Motor neuron (in vitro differentiated cells): Measurements from ENCODE around the gene TALDO1. TPM values are rescaled to one million over a fixed set of nuclear protein-coding genes. Genes with fewer than 3 reads are reported as not detected.
A peak's percentile ranks its signal among the peaks of the same experiment; 100 is the strongest.

Experiments used
- ATAC-seq, 8 experiments: fragments of 200-7000 bp; cut with Tn5 transposase; replicated peaks in 6 of 8; 2 replicates each; pipeline ENCODE4 v1.8.0; 2021; ENCODE audit warnings: mild to moderate bottlenecking in 8 of 8, moderate library complexity in 8 of 8
- H3K27ac ChIP-seq, 2 donors: fragments of 250-450 bp; sonication (Bioruptor Pico); 2 replicates each; pipeline ENCODE4 v1.9.0; 2021; ENCODE audit warnings: antibody characterized with exemption in 2 of 2, mild to moderate bottlenecking in 2 of 2, moderate library complexity in 1 of 2
- H3K4me1 ChIP-seq, 2 donors: fragments of 250-450 bp; sonication (Bioruptor Pico); replicated peaks in 1 of 2; 2 replicates each; pipeline ENCODE4 v1.6.1; 2021; ENCODE audit warnings: antibody characterized with exemption in 2 of 2, mild to moderate bottlenecking in 2 of 2, moderate library complexity in 1 of 2
- H3K4me3 ChIP-seq, 5 donors: fragments of 250-450 bp; sonication (Bioruptor Pico); 2 replicates each; pipeline ENCODE4 v1.9.0; 2021; ENCODE audit warnings: antibody characterized with exemption in 5 of 5, mild to moderate bottlenecking in 5 of 5, moderate library complexity in 4 of 5
- WGBS, 10 experiments: fragments of 450-650 bp; shearing (Covaris generic); methylation state at CpG; one replicate each; pipeline ENCODE4 v1.0.0; 2022; 5-methylcytosine and 5-hydroxymethylcytosine counted together
- in situ Hi-C, 9 experiments: fragments of 400-800 bp; cut with MboI; loops; one replicate each; pipeline ENCODE4 v1.15.0; 2021; ENCODE audit warnings: low sequenced_read_pairs in 9 of 9, low pct_unique_long_range_greater_than_20kb in 2 of 9; ENCODE audit not compliant: unreplicated experiment in 9 of 9
- total RNA-seq, 8 experiments: library from RNA; unstranded; fragments of 300-600 nt; gene quantifications; 2 replicates each; pipeline versions ENCODE4 v1.2.3 to v1.2.4, GENCODE V29; 2022

TALDO1 gene
- total RNA-seq, 8 experiments from 2014 or later, result 62.3 to 304 (median 94.6) TPM

GRCh38 chr11:808427-809286, 61.4 kb downstream of the TALDO1 start:
- 0 to 100% (median 69%) methylated on average over 1 to 6 of the region's 36 CpGs; no CpG with 5 or more reads in 1 of the 10 experiments for WGBS, 10 experiments
- Histone ChIP-seq H3K27ac (peak overlapping the region; percentile 100), H3K4me3 (peak overlapping the region; percentile 61 to 90 (median 79)), H3K4me1 (peaks cover 27 to 29% of the 10 kb centered on the region in 2 donors)
- in situ Hi-C loops, result no loop called here
- peak in 7 of 8 experiments; percentile 53 to 72 (median 64) for ATAC-seq

GRCh38 chr11:809287-810039, 62.2 kb downstream of the TALDO1 start, which contains the start of gene RPLP2:
TSS of gene RPLP2 (plus strand) at chr11:809967. CDS start at chr11:810235, 268 bp downstream.
- in situ Hi-C loops, result no loop called here
- WGBS, 10 experiments, result 0% methylated on average over 2 to 8 of the region's 81 CpGs; no CpG with 5 or more reads in 7 of the 10 experiments
- peak within 1 kb of the TSS; percentile 61 to 90 (median 79) for H3K4me3 ChIP-seq
- H3K27ac ChIP-seq, result peak within 1 kb of the TSS; percentile 100
- peak; percentile 73 to 88 (median 85) for ATAC-seq
- H3K4me1 ChIP-seq, result peaks cover 19 to 22% of the 10 kb centered on the region in 2 donors

GRCh38 chr11:810040-810567, 62.8 kb downstream of the TALDO1 start:
- in situ Hi-C loops, result no loop called here
- peak in 3 of 8 experiments; percentile 0 for ATAC-seq
- Histone ChIP-seq H3K27ac (peak overlapping the region; percentile 100), H3K4me3 (peak overlapping the region; percentile 61 to 90 (median 79)), H3K4me1 (peaks cover 16 to 18% of the 10 kb centered on the region in 2 donors)
- WGBS, 10 experiments, result 0% methylated on average over 1 to 7 of the region's 55 CpGs; no CpG with 5 or more reads in 6 of the 10 experiments

- in situ Hi-C loops, result no loop called here
- peaks cover 15 to 16% of the 10 kb centered on the region in 2 donors for H3K4me1 ChIP-seq
- no peak overlapping the region for H3K27ac ChIP-seq
- H3K4me3 ChIP-seq, result peak overlapping the region in 1 of 5 donors; percentile 85
- WGBS, 10 experiments, result 47 to 100% (median 73%) methylated on average over 2 to 12 of the region's 14 CpGs; no CpG with 5 or more reads in 3 of the 10 experiments
- ATAC-seq, result peak in 1 of 8 experiments; percentile 1
Observed at GRCh38 chr11:811446-812245, 64.4 kb downstream of the TALDO1 start.

GRCh38 chr11:812390-812789, 65.1 kb downstream of the TALDO1 start:
- no peak overlapping the region for H3K4me3 ChIP-seq
- WGBS, 10 experiments, result 100% methylated on average over 1 of the region's 3 CpGs; no CpG with 5 or more reads in 7 of the 10 experiments
- H3K27ac ChIP-seq, result no peak overlapping the region
- H3K4me1 ChIP-seq, result peaks cover 15 to 16% of the 10 kb centered on the region in 2 donors
- no peak for ATAC-seq
- in situ Hi-C loops, result no loop called here

- Histone ChIP-seq H3K4me1 (peaks cover 13 to 16% of the 10 kb centered on the region in 2 donors), H3K27ac (no peak overlapping the region), H3K4me3 (no peak overlapping the region)
- no peak for ATAC-seq
- 79 to 100% (median 93%) methylated on average over 1 to 4 of the region's 6 CpGs; no CpG with 5 or more reads in 4 of the 10 experiments for WGBS, 10 experiments
- in situ Hi-C loops, result no loop called here
Observed at GRCh38 chr11:813072-813455, 65.8 kb downstream of the TALDO1 start.

GRCh38 chr11:813456-814096, 66.3 kb downstream of the TALDO1 start:
- Histone ChIP-seq H3K4me3 (no peak overlapping the region), H3K4me1 (peaks cover 10 to 12% of the 10 kb centered on the region in 2 donors), H3K27ac (no peak overlapping the region)
- in situ Hi-C loops, result no loop called here
- WGBS, 10 experiments, result 50 to 80% (median 60%) methylated on average over 1 to 5 of the region's 9 CpGs; no CpG with 5 or more reads in 6 of the 10 experiments
- no peak for ATAC-seq

Other genes with a start within 250 kb of the TALDO1 start
- gene RNH1, start 240.2 kb upstream of the TALDO1 start, total RNA-seq, result 100 to 1,000 TPM in 4 of 8 experiments, 10 to 100 TPM in 4; 55.8 to 181 (median 94.8) TPM
- 10 to 100 TPM; 38.5 to 96.1 (median 57.2) TPM for gene HRAS, start 211.9 kb upstream of the TALDO1 start, total RNA-seq
- gene LRRC56, start 209.9 kb upstream of the TALDO1 start, total RNA-seq, result 1 to 10 TPM in 6 of 8 experiments, under 1 TPM in 2; 0.75 to 7.6 (median 1.8) TPM
- 1 to 10 TPM in 4 of 8 experiments, under 1 TPM in 4; 0.29 to 5.4 (median 0.88) TPM for gene LMNTD2, start 186.7 kb upstream of the TALDO1 start, total RNA-seq
- 10 to 100 TPM in 1 of 8 experiments, 1 to 10 TPM in 7; 4.6 to 10.4 (median 7.0) TPM for gene RASSF7, start 186.5 kb upstream of the TALDO1 start, total RNA-seq
- 10 to 100 TPM; 11.9 to 32.0 (median 16.0) TPM for gene PHRF1, start 171.0 kb upstream of the TALDO1 start, total RNA-seq
- gene IRF7, start 131.5 kb upstream of the TALDO1 start, total RNA-seq, result 10 to 100 TPM; 10.2 to 27.9 (median 17.0) TPM
- gene CDHR5, start 122.5 kb upstream of the TALDO1 start, total RNA-seq, result 1 to 10 TPM in 3 of 8 experiments, under 1 TPM in 5; 0.31 to 1.3 (median 0.51) TPM
- not detected for gene SCT, start 120.3 kb upstream of the TALDO1 start, total RNA-seq
- gene DRD4, start 110.2 kb upstream of the TALDO1 start, total RNA-seq, result 1 to 10 TPM in 1 of 8 experiments, under 1 TPM in 4, not detected in 3; 0.22 to 1.8 (median 0.93) TPM
- 10 to 100 TPM; 38.5 to 81.6 (median 54.3) TPM for gene DEAF1, start 52.2 kb upstream of the TALDO1 start, total RNA-seq
- 10 to 100 TPM; 11.8 to 47.1 (median 20.9) TPM for gene TMEM80, start 51.6 kb upstream of the TALDO1 start, total RNA-seq
- 10 to 100 TPM in 3 of 8 experiments, 1 to 10 TPM in 5; 1.2 to 41.9 (median 7.9) TPM for gene EPS8L2, start 41.2 kb upstream of the TALDO1 start, total RNA-seq
- 10 to 100 TPM; 22.8 to 70.1 (median 38.0) TPM for gene GATD1, start 30.0 kb downstream of the TALDO1 start, total RNA-seq
- gene CEND1, start 42.6 kb downstream of the TALDO1 start, total RNA-seq, result 10 to 100 TPM in 5 of 8 experiments, 1 to 10 TPM in 3; 1.8 to 21.7 (median 15.3) TPM
- gene SLC25A22, start 50.8 kb downstream of the TALDO1 start, total RNA-seq, result 10 to 100 TPM; 21.4 to 45.6 (median 31.7) TPM
- gene PIDD1, start 57.8 kb downstream of the TALDO1 start, total RNA-seq, result 10 to 100 TPM in 6 of 8 experiments, 1 to 10 TPM in 2; 9.0 to 20.0 (median 12.4) TPM
- gene RPLP2, start 62.5 kb downstream of the TALDO1 start, total RNA-seq, result 1,000 to 10,000 TPM; 1,135 to 2,145 (median 1,757) TPM
- gene PNPLA2, start 71.5 kb downstream of the TALDO1 start, total RNA-seq, result 10 to 100 TPM in 7 of 8 experiments, 1 to 10 TPM in 1; 5.2 to 58.7 (median 13.1) TPM
- gene CRACR2B, start 80.5 kb downstream of the TALDO1 start, total RNA-seq, result 10 to 100 TPM in 2 of 8 experiments, 1 to 10 TPM in 6; 3.7 to 15.5 (median 4.8) TPM
- 100 to 1,000 TPM in 4 of 8 experiments, 10 to 100 TPM in 4; 43.0 to 311 (median 121) TPM for gene CD151, start 85.5 kb downstream of the TALDO1 start, total RNA-seq
- 100 to 1,000 TPM in 5 of 8 experiments, 10 to 100 TPM in 3; 51.4 to 290 (median 137) TPM for gene POLR2L, start 95.1 kb downstream of the TALDO1 start, total RNA-seq
- gene TSPAN4, start 95.4 kb downstream of the TALDO1 start, total RNA-seq, result 100 to 1,000 TPM in 1 of 8 experiments, 10 to 100 TPM in 7; 30.9 to 110 (median 41.9) TPM
- 10 to 100 TPM; 48.5 to 96.3 (median 66.8) TPM for gene CHID1, start 163.3 kb downstream of the TALDO1 start, total RNA-seq
- gene AP2A2, start 178.4 kb downstream of the TALDO1 start, total RNA-seq, result 10 to 100 TPM; 31.3 to 78.4 (median 45.8) TPM